Skeletal muscle tissue (tissue), 4 donors: ENCODE data around the gene ANKMY2. TPM values are rescaled to one million over a fixed set of nuclear protein-coding genes. Genes with fewer than 3 reads are reported as not detected.
A peak's percentile ranks its signal among the peaks of the same experiment; 100 is the strongest.

Experiments used
- H3K27ac ChIP-seq: one replicate; pipeline ENCODE4 v1.7.0; 2013; ENCODE audit warnings: mild to moderate bottlenecking, low read depth, low read length, inconsistent platforms
- H3K27me3 ChIP-seq, 3 donors: one replicate each; pipeline ENCODE4 v1.7.0; 2013; ENCODE audit warnings: low read length in 3 of 3; ENCODE audit not compliant: control insufficient read depth in 3 of 3, insufficient read depth in 3 of 3
- H3K36me3 ChIP-seq, 3 donors: one replicate each; pipeline ENCODE4 v1.7.0; 2013; ENCODE audit warnings: low read length in 3 of 3; ENCODE audit not compliant: control insufficient read depth in 3 of 3, insufficient read depth in 3 of 3
- H3K4me1 ChIP-seq, 3 donors: one replicate each; pipeline ENCODE4 v1.7.0; 2013; ENCODE audit warnings: low read length in 3 of 3, mild to moderate bottlenecking in 3 of 3; ENCODE audit not compliant: control insufficient read depth in 3 of 3, insufficient read depth in 3 of 3
- H3K4me3 ChIP-seq, 3 donors: one replicate each; pipeline ENCODE4 v1.7.0; 2013; ENCODE audit warnings: low read length in 3 of 3
- H3K9ac ChIP-seq, 3 donors: one replicate each; pipeline ENCODE4 v1.7.0; 2013; ENCODE audit warnings: low read length in 3 of 3, mild to moderate bottlenecking in 3 of 3, moderate library complexity in 2 of 3, low read depth in 1 of 3
- H3K9me3 ChIP-seq, 3 donors: one replicate each; pipeline ENCODE4 v1.7.0; 2013; ENCODE audit warnings: low read length in 3 of 3; ENCODE audit not compliant: control insufficient read depth in 3 of 3
- total RNA-seq: library from RNA; depleted of rRNA; stranded (reverse); fragments of >200 nt; gene quantifications from one replicate; pipeline ENCODE4 v1.2.3, GENCODE V29; 2014
- donor health status: Osteomylitis.

Gene ANKMY2
- total RNA-seq, 1 donor from 2014 or later, result 30.3 TPM

- Histone ChIP-seq H3K27ac (no peak overlapping the region), H3K9me3 (no peaks in the 10 kb centered on the region), H3K27me3 (no peaks in the 10 kb centered on the region), H3K4me1 (peaks cover 6 to 10% (median 9%) of the 10 kb centered on the region in 3 donors), H3K9ac (peak overlapping the region in 1 of 3 donors; percentile 11), H3K36me3 (no peaks in the 10 kb centered on the region), H3K4me3 (peak overlapping the region; percentile 2 to 31 (median 13))
These were observed 57.8 kb downstream of the ANKMY2 start for GRCh38 chr7:16587790-16588189.

DNA sequence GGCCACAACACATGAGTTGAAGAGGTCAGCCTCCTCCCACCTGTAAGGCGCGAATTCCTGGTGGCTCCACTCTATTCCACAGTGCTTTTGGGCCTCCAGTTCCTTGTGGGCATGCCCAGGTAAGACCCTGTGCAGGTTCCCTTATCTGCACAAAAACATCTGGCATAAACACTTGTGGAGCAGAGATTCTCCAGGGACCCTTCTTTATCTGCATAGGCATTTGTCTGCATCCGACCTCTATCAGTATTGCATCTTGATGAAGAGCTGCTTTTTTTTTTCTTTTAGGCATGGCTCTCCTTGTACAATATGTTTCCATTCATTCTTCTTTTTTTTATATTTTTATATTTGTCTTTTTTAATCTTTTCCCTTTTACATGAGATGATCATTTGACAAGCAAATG is 58.4 kb downstream of the ANKMY2 start:
- Histone ChIP-seq H3K4me1 (peaks cover 6 to 9% (median 6%) of the 10 kb centered on the region in 3 donors), H3K36me3 (no peaks in the 10 kb centered on the region), H3K9ac (no peak overlapping the region), H3K4me3 (no peak overlapping the region), H3K27ac (no peak overlapping the region), H3K9me3 (no peaks in the 10 kb centered on the region), H3K27me3 (no peaks in the 10 kb centered on the region)

DNA sequence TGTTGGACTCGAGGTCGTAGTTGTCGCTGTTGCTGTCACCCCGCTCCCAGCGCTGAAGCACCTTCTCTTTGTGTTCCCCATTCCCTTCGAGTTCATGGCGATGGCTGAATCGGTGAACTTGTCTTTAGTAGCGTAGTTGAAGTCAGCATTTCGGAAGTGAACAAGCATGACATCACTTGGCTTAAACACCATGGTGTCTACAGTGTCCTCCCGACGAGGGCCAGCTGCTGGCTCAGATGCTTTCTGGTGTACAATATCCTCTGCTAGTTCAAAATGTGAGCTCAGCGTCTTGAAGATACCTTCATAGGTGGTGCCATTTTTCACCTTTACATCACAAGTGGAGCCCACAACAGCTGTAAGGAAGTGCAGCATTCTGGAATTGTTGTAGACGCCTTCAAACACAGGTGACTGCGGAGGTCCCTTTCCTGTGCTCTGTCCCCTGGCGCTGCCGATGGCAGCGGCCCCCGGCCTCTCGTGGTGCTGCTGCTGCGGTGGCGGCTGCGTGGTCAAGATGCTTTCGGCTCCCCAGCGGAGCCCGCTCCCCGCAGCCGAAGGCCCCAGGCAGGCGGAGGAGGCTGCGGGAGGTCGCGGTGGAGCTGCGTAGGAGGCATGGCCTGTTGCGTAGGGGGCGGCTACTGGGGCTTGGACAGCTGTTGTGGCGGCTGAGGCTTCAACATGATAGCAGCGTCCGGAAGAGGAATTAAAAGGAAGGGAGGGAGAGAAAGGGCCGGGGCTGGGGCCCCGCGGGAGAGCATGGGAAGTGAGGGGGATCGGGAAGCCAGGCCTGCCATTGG is 59.3 kb downstream of the ANKMY2 start:
- Histone ChIP-seq H3K27me3 (no peaks in the 10 kb centered on the region), H3K36me3 (no peaks in the 10 kb centered on the region), H3K9me3 (no peaks in the 10 kb centered on the region), H3K9ac (no peak overlapping the region), H3K27ac (no peak overlapping the region), H3K4me1 (peaks cover 6 to 9% (median 6%) of the 10 kb centered on the region in 3 donors), H3K4me3 (no peak overlapping the region)

DNA sequence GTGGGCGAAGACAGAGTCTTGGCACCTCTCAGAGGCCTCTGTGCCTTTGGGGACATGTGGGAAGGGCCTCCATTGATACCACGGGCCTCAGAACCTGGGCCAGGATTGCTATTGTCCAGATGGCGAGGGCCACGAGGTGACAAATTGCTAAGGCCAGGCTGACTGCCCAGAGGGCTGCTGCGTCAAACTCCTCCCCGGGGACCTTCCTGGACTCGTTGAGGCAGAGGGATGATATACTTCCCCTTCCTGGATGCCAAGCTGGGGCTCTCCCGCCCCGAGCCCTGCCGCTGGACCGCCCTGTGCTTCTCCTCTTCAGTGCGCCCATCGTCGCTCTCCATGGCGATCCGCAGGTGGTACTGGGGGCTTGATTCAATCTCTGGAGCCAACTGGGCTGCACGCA is 60.0 kb downstream of the ANKMY2 start:
- H3K27me3 ChIP-seq, result no peaks in the 10 kb centered on the region
- H3K27ac ChIP-seq, result no peak overlapping the region
- peaks cover 6 to 9% (median 6%) of the 10 kb centered on the region in 3 donors for H3K4me1 ChIP-seq
- H3K4me3 ChIP-seq, result no peak overlapping the region
- H3K9ac ChIP-seq, result no peak overlapping the region
- no peaks in the 10 kb centered on the region for H3K9me3 ChIP-seq
- no peaks in the 10 kb centered on the region for H3K36me3 ChIP-seq

DNA sequence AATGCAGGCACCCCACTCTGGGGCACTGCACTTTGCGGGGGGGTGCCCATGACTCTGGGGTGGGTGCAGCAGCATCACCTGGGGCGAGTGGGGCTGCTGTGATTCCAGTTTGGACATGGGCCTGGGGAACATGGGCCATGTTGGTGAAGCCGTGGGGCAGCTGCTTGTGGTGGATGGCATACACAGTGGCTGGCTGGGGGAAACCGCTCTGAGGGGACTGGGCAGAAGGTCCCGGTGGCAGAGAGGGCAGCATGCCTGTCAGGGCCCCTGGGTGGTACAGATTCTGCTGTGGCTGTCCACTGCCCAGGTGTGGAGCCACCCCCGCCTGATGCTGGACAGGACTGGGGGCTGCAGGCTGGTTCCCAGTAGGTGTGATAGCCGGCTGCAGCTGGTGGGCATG is 61.7 kb downstream of the ANKMY2 start:
- no peaks in the 10 kb centered on the region for H3K9me3 ChIP-seq
- H3K36me3 ChIP-seq, result no peaks in the 10 kb centered on the region
- H3K27me3 ChIP-seq, result no peaks in the 10 kb centered on the region
- no peak overlapping the region for H3K27ac ChIP-seq
- no peak overlapping the region for H3K4me3 ChIP-seq
- peaks cover 6 to 9% (median 6%) of the 10 kb centered on the region in 3 donors for H3K4me1 ChIP-seq
- H3K9ac ChIP-seq, result no peak overlapping the region

GRCh38 chr7:16581286-16581685 is 64.3 kb downstream of the ANKMY2 start:
- Histone ChIP-seq H3K36me3 (no peaks in the 10 kb centered on the region), H3K27ac (no peak overlapping the region), H3K9ac (no peak overlapping the region), H3K4me3 (no peak overlapping the region), H3K4me1 (no peaks in the 10 kb centered on the region), H3K27me3 (no peaks in the 10 kb centered on the region), H3K9me3 (no peaks in the 10 kb centered on the region)

GRCh38 chr7:16579216-16579615 is 66.3 kb downstream of the ANKMY2 start:
- Histone ChIP-seq H3K27me3 (no peaks in the 10 kb centered on the region), H3K4me3 (no peak overlapping the region), H3K27ac (no peak overlapping the region), H3K9me3 (no peaks in the 10 kb centered on the region), H3K36me3 (no peaks in the 10 kb centered on the region), H3K4me1 (no peaks in the 10 kb centered on the region), H3K9ac (no peak overlapping the region)

DNA sequence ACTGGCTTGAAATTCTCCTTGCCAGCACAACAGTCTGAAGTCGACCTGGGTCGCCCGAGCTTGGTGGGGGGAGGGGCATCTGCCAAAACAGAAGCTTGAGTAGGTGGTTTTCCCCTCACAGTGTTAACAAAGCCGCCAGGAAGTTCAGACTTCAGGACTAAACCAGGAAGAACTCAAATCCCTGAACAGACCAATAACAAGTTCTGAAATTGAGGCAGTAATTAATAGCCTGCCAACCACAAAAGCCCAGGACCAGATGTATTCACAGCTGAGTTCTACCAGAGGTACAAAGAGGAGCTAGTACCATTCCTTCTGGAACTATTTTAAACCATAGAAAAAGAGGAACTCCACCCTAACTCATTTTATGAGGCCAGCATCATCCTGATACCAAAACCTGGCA is 73.6 kb downstream of the ANKMY2 start:
- H3K9ac ChIP-seq, result no peak overlapping the region
- H3K27me3 ChIP-seq, result no peaks in the 10 kb centered on the region
- no peak overlapping the region for H3K27ac ChIP-seq
- no peak overlapping the region for H3K4me3 ChIP-seq
- no peaks in the 10 kb centered on the region for H3K36me3 ChIP-seq
- no peaks in the 10 kb centered on the region for H3K4me1 ChIP-seq
- no peaks in the 10 kb centered on the region for H3K9me3 ChIP-seq

DNA sequence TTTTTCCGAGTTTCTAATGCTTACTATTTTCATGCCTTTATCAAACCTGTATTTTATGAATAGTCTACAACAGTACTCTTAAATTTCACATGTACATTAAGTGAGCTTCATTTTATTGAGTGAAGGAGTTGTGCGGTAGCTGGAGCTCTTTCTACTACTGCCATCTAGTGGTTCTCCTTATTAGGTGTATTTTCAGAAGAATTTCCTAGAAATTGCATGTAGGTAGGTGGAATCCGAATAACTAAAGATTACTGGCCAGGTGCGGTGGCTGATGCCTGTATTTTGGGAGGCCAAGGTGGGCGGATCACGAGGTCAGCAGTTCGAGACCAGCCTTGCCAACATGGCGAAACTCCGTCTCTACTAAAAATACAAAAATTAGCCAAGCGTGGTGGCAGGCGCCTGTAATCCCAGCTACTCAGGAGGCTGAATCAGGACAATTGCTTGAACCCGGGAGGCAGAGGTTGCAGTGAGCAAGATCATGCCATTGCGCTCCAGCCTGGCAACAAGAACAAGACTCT is 80.6 kb downstream of the ANKMY2 start:
- peaks cover 0 to 3% (median 0%) of the 10 kb centered on the region in 3 donors for H3K27me3 ChIP-seq
- no peak overlapping the region for H3K27ac ChIP-seq
- no peaks in the 10 kb centered on the region for H3K4me1 ChIP-seq
- H3K9ac ChIP-seq, result no peak overlapping the region
- no peaks in the 10 kb centered on the region for H3K36me3 ChIP-seq
- no peaks in the 10 kb centered on the region for H3K9me3 ChIP-seq
- H3K4me3 ChIP-seq, result no peak overlapping the region

DNA sequence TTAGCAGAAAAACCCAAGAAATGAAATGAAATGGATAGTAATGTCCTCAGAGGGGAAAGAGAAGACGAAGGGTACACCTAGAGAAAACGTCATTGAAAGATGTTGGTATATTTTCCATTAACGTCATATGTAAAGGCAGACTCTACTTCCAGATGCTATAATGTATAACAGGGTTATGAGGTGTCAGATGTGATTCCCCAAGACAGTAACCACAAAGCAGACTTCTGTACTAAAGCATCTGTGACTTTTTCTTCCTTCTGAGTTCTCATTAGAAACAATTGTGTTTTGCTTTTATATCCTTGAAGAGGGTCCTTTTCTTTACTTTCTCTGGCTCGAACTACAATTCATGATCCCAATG is 81.6 kb downstream of the ANKMY2 start:
- H3K36me3 ChIP-seq, result no peaks in the 10 kb centered on the region
- H3K4me1 ChIP-seq, result no peaks in the 10 kb centered on the region
- H3K27me3 ChIP-seq, result peaks cover 0 to 3% (median 0%) of the 10 kb centered on the region in 3 donors
- no peaks in the 10 kb centered on the region for H3K9me3 ChIP-seq
- no peak overlapping the region for H3K4me3 ChIP-seq
- H3K27ac ChIP-seq, result no peak overlapping the region
- H3K9ac ChIP-seq, result no peak overlapping the region
